Activated naive CD8-positive, alpha-beta T cell treated with anti-CD3 and anti-CD28 coated beads, Interleukin-2, amount 10 ng/mL, durations not matched to agents 7 days and 5 days (primary cell): ENCODE results near the gene AQP5. TPM values are rescaled to one million over a fixed set of nuclear protein-coding genes. Genes with fewer than 3 reads are reported as not detected.
A peak's percentile ranks its signal among the peaks of the same experiment; 100 is the strongest.

Experiments
- ATAC-seq: fragments of 150-1000 bp; cut with Tn5 transposase; one replicate; pipeline ENCODE4 v1.10.0; 2021; ENCODE audit warnings: low read depth, moderate library complexity
- POLR2A ChIA-PET: fragments of 350-600 bp; sonication (Branson Sonifier 250); formaldehyde crosslinking; loops from one replicate; lab custom pipeline; 2021; ENCODE audit warnings: antibody characterized with exemption; lab: Charles Lee
- DNase-seq: peaks from one replicate; pipeline ENCODE4 v3.0.0; 2021
- H3K27ac Mint-ChIP-seq: one replicate; pipeline ENCODE4 v1.8.0; 2022; ENCODE audit warnings: mild to moderate bottlenecking, mixed read lengths
- H3K27me3 Mint-ChIP-seq: one replicate; pipeline ENCODE4 v1.8.0; 2022; ENCODE audit warnings: mild to moderate bottlenecking, moderate library complexity, mixed read lengths
- H3K36me3 Mint-ChIP-seq: one replicate; pipeline ENCODE4 v1.8.0; 2021; ENCODE audit warnings: mild to moderate bottlenecking, mixed read lengths
- H3K4me1 Mint-ChIP-seq: one replicate; pipeline ENCODE4 v1.8.0; 2021; ENCODE audit warnings: mixed read lengths
- H3K4me3 Mint-ChIP-seq: one replicate; pipeline ENCODE4 v1.8.0; 2022; ENCODE audit warnings: mild to moderate bottlenecking, moderate library complexity, mixed read lengths
- H3K9me3 Mint-ChIP-seq: one replicate; pipeline ENCODE4 v1.8.0; 2021; ENCODE audit warnings: mixed read lengths
- total RNA-seq, 2 experiments: library from RNA; stranded (reverse); gene quantifications; one replicate each; pipeline ENCODE4 v1.2.3, GENCODE V29; 2021

AQP5 gene
- total RNA-seq = not detected

GRCh38 chr12:49961111-49961922 lies at the start of gene AQP5:
Gene AQP5 (plus strand): TSS chr12:49961872. CDS start chr12:49962018, 146 bp downstream.
- no peaks in the 10 kb centered on the region for H3K36me3 Mint-ChIP-seq
- POLR2A ChIA-PET = interaction anchor here (0.5 kb wide), 1 partner anchor 383 kb away, joined by 5 read pairs; no protein-coding TSS in a partner anchor

GRCh38 chr12:49912345-49913255 lies 49.1 kb upstream of the AQP5 start:
- POLR2A ChIA-PET = no interaction called here
- no peak overlapping the region for H3K4me3 Mint-ChIP-seq
- ATAC-seq = no peak

More at GRCh38 chr12:49961111-49961922, at the start of gene AQP5:
- ATAC-seq (no peak), DNase-seq (no peak)
- Mint-ChIP-seq H3K27ac (no peak within 1 kb of the TSS), H3K4me3 (peak within 1 kb of the TSS; percentile 5), H3K4me1 (peaks cover 4% of the 10 kb centered on the region), H3K9me3 (no peaks in the 10 kb centered on the region), H3K27me3 (peaks cover 78% of the 10 kb centered on the region)

GRCh38 chr12:49916129-49916919 lies 45.3 kb upstream of the AQP5 start:
- no peaks in the 10 kb centered on the region for H3K36me3 Mint-ChIP-seq
- POLR2A ChIA-PET = no interaction called here
- DNase-seq (peak; percentile 6), ATAC-seq (no peak)
- no peak overlapping the region for H3K27ac Mint-ChIP-seq
- peaks cover 7% of the 10 kb centered on the region for H3K27me3 Mint-ChIP-seq
- no peaks in the 10 kb centered on the region for H3K9me3 Mint-ChIP-seq
- H3K4me1 Mint-ChIP-seq = no peaks in the 10 kb centered on the region
- no peak overlapping the region for H3K4me3 Mint-ChIP-seq

More at GRCh38 chr12:49912345-49913255, 49.1 kb upstream of the AQP5 start:
- Mint-ChIP-seq H3K36me3 (no peaks in the 10 kb centered on the region), H3K9me3 (no peaks in the 10 kb centered on the region), H3K27me3 (peaks cover 6% of the 10 kb centered on the region), H3K27ac (no peak overlapping the region), H3K4me1 (peaks cover 1% of the 10 kb centered on the region)
- peak; percentile 16 for DNase-seq

GRCh38 chr12:49917166-49917787 lies 44.4 kb upstream of the AQP5 start:
- POLR2A ChIA-PET = no interaction called here
- peaks cover 8% of the 10 kb centered on the region for H3K27me3 Mint-ChIP-seq
- no peak for ATAC-seq
- no peak overlapping the region for H3K4me3 Mint-ChIP-seq
- H3K36me3 Mint-ChIP-seq = no peaks in the 10 kb centered on the region
- H3K27ac Mint-ChIP-seq = no peak overlapping the region
- no peaks in the 10 kb centered on the region for H3K9me3 Mint-ChIP-seq
- no peaks in the 10 kb centered on the region for H3K4me1 Mint-ChIP-seq
- DNase-seq = peak; percentile 13

GRCh38 chr12:49917788-49918173 lies 43.9 kb upstream of the AQP5 start:
- ATAC-seq (no peak), DNase-seq (peak; percentile 20)
- Mint-ChIP-seq H3K27ac (no peak overlapping the region), H3K4me3 (no peak overlapping the region), H3K4me1 (no peaks in the 10 kb centered on the region), H3K36me3 (no peaks in the 10 kb centered on the region), H3K27me3 (peaks cover 8% of the 10 kb centered on the region), H3K9me3 (no peaks in the 10 kb centered on the region)
- POLR2A ChIA-PET = no interaction called here

- Mint-ChIP-seq H3K4me1 (no peaks in the 10 kb centered on the region), H3K36me3 (no peaks in the 10 kb centered on the region), H3K27ac (no peak overlapping the region), H3K27me3 (peaks cover 8% of the 10 kb centered on the region), H3K4me3 (no peak overlapping the region), H3K9me3 (no peaks in the 10 kb centered on the region)
- DNase-seq = peak; percentile 5
- POLR2A ChIA-PET = no interaction called here
- no peak for ATAC-seq
Observed at GRCh38 chr12:49920241-49920914, 41.3 kb upstream of the AQP5 start.

- H3K9me3 Mint-ChIP-seq = no peaks in the 10 kb centered on the region
- no peak overlapping the region for H3K4me3 Mint-ChIP-seq
- no peak overlapping the region for H3K27ac Mint-ChIP-seq
- POLR2A ChIA-PET = no interaction called here
- peaks cover 5% of the 10 kb centered on the region for H3K27me3 Mint-ChIP-seq
- H3K36me3 Mint-ChIP-seq = no peaks in the 10 kb centered on the region
- no peak for ATAC-seq
- no peaks in the 10 kb centered on the region for H3K4me1 Mint-ChIP-seq
- no peak for DNase-seq
Observed at GRCh38 chr12:49920915-49921286, 40.8 kb upstream of the AQP5 start.

- POLR2A ChIA-PET = no interaction called here
- no peak for ATAC-seq
- no peaks in the 10 kb centered on the region for H3K4me1 Mint-ChIP-seq
- H3K4me3 Mint-ChIP-seq = no peak overlapping the region
- H3K36me3 Mint-ChIP-seq = no peaks in the 10 kb centered on the region
- DNase-seq = no peak
- H3K27me3 Mint-ChIP-seq = peaks cover 5% of the 10 kb centered on the region
- H3K9me3 Mint-ChIP-seq = no peaks in the 10 kb centered on the region
- H3K27ac Mint-ChIP-seq = no peak overlapping the region
Observed at GRCh38 chr12:49921299-49921698, 40.4 kb upstream of the AQP5 start.

GRCh38 chr12:49921936-49922335 lies 39.7 kb upstream of the AQP5 start:
- DNase-seq (peak; percentile 21), ATAC-seq (no peak)
- Mint-ChIP-seq H3K27me3 (peaks cover 5% of the 10 kb centered on the region), H3K4me3 (no peak overlapping the region), H3K4me1 (no peaks in the 10 kb centered on the region), H3K9me3 (no peaks in the 10 kb centered on the region), H3K27ac (no peak overlapping the region), H3K36me3 (no peaks in the 10 kb centered on the region)
- POLR2A ChIA-PET = no interaction called here

- H3K9me3 Mint-ChIP-seq = no peaks in the 10 kb centered on the region
- H3K27ac Mint-ChIP-seq = no peak overlapping the region
- H3K27me3 Mint-ChIP-seq = peaks cover 5% of the 10 kb centered on the region
- no peaks in the 10 kb centered on the region for H3K36me3 Mint-ChIP-seq
- no peaks in the 10 kb centered on the region for H3K4me1 Mint-ChIP-seq
- H3K4me3 Mint-ChIP-seq = no peak overlapping the region
- ATAC-seq = no peak
- POLR2A ChIA-PET = no interaction called here
- peak; percentile 5 for DNase-seq
Observed at GRCh38 chr12:49922349-49923034, 39.2 kb upstream of the AQP5 start.

GRCh38 chr12:49923035-49923644 lies 38.5 kb upstream of the AQP5 start:
- H3K9me3 Mint-ChIP-seq = no peaks in the 10 kb centered on the region
- no peaks in the 10 kb centered on the region for H3K4me1 Mint-ChIP-seq
- POLR2A ChIA-PET = no interaction called here
- H3K4me3 Mint-ChIP-seq = no peak overlapping the region
- H3K36me3 Mint-ChIP-seq = no peaks in the 10 kb centered on the region
- ATAC-seq (no peak), DNase-seq (peak; percentile 3)
- no peak overlapping the region for H3K27ac Mint-ChIP-seq
- H3K27me3 Mint-ChIP-seq = peaks cover 5% of the 10 kb centered on the region
